ENCODE data around the gene NELFE.

Gene NELFE

GRCh38 chr6:31927863-31928671 is 30.7 kb downstream of the NELFE start:
- Histone ChIP-seq H3K4me1 (ENCODE audit: insufficient read depth, poor library complexity, severe bottlenecking) (no peaks in the 10 kb centered on the region), H3K9me3 (ENCODE audit: severe bottlenecking) (peaks cover 1% of the 10 kb centered on the region), H3K36me3 (ENCODE audit: low read depth) (no peaks in the 10 kb centered on the region), H3K4me3 (ENCODE audit: severe bottlenecking) (no peak overlapping the region), H3K27ac (ENCODE audit: poor library complexity, severe bottlenecking) (no peak overlapping the region), H3K27me3 (ENCODE audit: insufficient read depth, poor library complexity, severe bottlenecking) (no peaks in the 10 kb centered on the region)
- no peak for ATAC-seq (ENCODE audit: low read depth)
- DNase-seq (ENCODE audit: low spot score) = no peak
- TF ChIP-seq CTCF (IDR thresholded peaks at IDR 0.05; ENCODE audit: poor library complexity, severe bottlenecking) = no peak

DNA sequence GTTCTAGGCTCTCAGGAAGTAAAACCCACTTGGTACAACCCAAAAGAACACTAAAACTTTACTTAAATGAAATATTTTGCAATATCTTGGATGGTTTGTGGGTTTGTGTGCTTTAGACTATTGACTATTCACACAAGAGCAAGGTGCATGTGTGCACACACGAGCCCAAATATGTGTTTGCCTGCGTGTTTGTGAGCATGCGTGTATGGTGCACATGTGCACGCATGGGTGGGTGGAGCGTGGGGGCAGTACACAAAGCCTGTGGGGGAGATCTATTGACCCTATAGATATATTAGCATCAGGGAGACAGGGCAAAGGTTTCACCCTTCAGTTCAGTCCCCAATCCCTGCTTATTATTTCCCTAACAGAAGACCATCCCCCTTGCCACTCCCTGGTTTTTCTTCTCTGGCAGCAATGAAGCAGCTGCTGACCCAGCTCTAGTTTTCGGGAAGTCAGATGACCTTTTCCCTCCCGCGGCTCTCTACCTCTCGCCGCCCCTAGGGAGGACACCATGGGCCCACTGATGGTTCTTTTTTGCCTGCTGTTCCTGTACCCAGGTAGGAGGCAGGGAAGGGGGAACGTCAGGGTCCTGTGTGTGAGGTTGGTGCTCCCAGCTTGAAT is 31.4 kb downstream of the NELFE start, which contains the start of gene C2:
Gene C2, plus strand, starts transcription at position 476 of the 621 bp plus-strand sequence. Its CDS starts 36 bp downstream, at position 512.
- H3K4me1 ChIP-seq (ENCODE audit: insufficient read depth, poor library complexity, severe bottlenecking) = no peaks in the 10 kb centered on the region
- H3K27ac ChIP-seq (ENCODE audit: poor library complexity, severe bottlenecking) = no peak within 1 kb of the TSS
- ATAC-seq (ENCODE audit: low read depth) (no peak), DNase-seq (ENCODE audit: low spot score) (no peak)
- peaks cover 1% of the 10 kb centered on the region for H3K9me3 ChIP-seq (ENCODE audit: severe bottlenecking)
- H3K27me3 ChIP-seq (ENCODE audit: insufficient read depth, poor library complexity, severe bottlenecking) = no peaks in the 10 kb centered on the region
- H3K4me3 ChIP-seq (ENCODE audit: severe bottlenecking) = no peak within 1 kb of the TSS
- no peak for TF ChIP-seq CTCF (IDR thresholded peaks at IDR 0.05; ENCODE audit: poor library complexity, severe bottlenecking)
- H3K36me3 ChIP-seq (ENCODE audit: low read depth) = no peaks in the 10 kb centered on the region

DNA sequence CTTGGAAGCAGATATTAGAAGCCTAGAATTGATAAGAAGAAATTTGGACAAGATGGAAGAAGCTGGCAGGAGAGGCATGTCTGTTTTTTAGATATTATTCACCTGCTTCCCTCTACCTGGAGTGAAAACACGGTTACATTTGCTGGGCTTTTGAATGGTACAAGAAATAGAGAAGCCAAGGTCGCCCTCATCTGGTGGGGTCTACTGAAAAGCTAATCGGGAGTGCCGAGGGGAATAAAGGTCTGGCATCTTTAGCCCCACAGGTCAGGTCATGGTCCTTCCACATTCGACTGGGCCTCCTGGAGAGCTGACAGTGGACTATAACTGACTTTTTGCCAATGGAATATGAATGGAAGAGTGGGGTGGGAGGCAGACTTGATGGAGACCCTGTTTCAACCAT is 35.8 kb downstream of the NELFE start:
- H3K36me3 ChIP-seq (ENCODE audit: low read depth) = no peaks in the 10 kb centered on the region
- no peaks in the 10 kb centered on the region for H3K4me1 ChIP-seq (ENCODE audit: insufficient read depth, poor library complexity, severe bottlenecking)
- 0 out of 3 replicates have a peak, but pooled peaks have one; percentile 17 for ATAC-seq (ENCODE audit: low read depth)
- H3K9me3 ChIP-seq (ENCODE audit: severe bottlenecking) = no peaks in the 10 kb centered on the region
- H3K27me3 ChIP-seq (ENCODE audit: insufficient read depth, poor library complexity, severe bottlenecking) = no peaks in the 10 kb centered on the region
- H3K27ac ChIP-seq (ENCODE audit: poor library complexity, severe bottlenecking) = no peak overlapping the region
- no peak for TF ChIP-seq CTCF (IDR thresholded peaks at IDR 0.05; ENCODE audit: poor library complexity, severe bottlenecking)
- H3K4me3 ChIP-seq (ENCODE audit: severe bottlenecking) = no peak overlapping the region
- DNase-seq (ENCODE audit: low spot score) = no peak

DNA sequence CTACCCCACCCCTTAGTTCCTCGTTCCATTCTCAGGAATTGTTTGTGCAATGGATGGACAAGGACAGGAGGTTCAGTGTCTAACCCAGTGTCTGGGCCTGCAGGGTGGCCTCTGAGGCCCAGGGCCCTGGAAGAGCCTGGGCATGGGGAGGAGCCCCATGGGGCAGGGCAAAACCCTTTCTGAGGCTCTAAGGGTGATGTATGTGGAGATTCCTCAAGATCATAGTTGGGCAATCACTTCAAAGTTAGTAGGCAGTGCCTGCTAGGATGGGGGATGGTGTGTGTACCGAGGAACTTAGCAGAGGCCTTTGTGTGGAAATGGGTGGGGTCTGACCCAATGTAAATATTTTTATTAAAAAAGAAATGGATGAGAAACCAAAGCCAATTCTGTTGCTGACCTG is 38.0 kb downstream of the NELFE start:
- no peak overlapping the region for H3K27ac ChIP-seq (ENCODE audit: poor library complexity, severe bottlenecking)
- peak; percentile 53; the same call in 2 of the 3 replicates for ATAC-seq (ENCODE audit: low read depth)

More for the DNA sequence above, 38.0 kb downstream of the NELFE start:
- no peaks in the 10 kb centered on the region for H3K4me1 ChIP-seq (ENCODE audit: insufficient read depth, poor library complexity, severe bottlenecking)
- H3K36me3 ChIP-seq (ENCODE audit: low read depth) = no peaks in the 10 kb centered on the region
- no peaks in the 10 kb centered on the region for H3K9me3 ChIP-seq (ENCODE audit: severe bottlenecking)
- H3K4me3 ChIP-seq (ENCODE audit: severe bottlenecking) = no peak overlapping the region
- DNase-seq (ENCODE audit: low spot score) = no peak
- TF ChIP-seq CTCF (IDR thresholded peaks at IDR 0.05; ENCODE audit: poor library complexity, severe bottlenecking) = no peak
- H3K27me3 ChIP-seq (ENCODE audit: insufficient read depth, poor library complexity, severe bottlenecking) = no peaks in the 10 kb centered on the region
